RPMI8226 (cell line): ENCODE measurements around the gene USP47.
"Not testable (repeated sequence)": the region's sequence is repeated elsewhere in the genome, so short reads cannot be mapped to it uniquely, and the experiment has no call there.

Experiments used
- DNase-seq: peaks from one replicate; pipeline ENCODE4 v3.0.0-alpha.2; 2015

The USP47 gene

DNA sequence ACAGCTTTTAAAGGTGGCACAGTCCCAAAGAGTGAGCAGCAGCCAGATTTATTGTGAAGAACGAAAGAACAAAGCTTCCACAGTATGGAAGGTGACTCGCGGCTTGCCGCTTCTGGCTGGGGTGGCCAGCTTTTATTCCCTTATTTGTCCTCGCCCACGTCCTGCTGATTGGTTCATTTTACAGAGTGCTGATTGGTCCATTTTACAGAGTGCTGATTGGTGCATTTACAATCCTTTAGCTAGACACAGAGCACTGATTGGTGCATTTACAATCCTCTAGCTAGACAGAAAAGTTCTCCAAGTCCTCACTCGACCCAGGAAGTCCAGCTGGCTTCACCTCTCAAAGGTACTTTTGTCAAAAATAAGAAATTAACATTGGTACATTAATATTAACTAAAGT is 10.4 kb upstream of the USP47 start:
- DNase-seq: not testable (repeated sequence)

DNA sequence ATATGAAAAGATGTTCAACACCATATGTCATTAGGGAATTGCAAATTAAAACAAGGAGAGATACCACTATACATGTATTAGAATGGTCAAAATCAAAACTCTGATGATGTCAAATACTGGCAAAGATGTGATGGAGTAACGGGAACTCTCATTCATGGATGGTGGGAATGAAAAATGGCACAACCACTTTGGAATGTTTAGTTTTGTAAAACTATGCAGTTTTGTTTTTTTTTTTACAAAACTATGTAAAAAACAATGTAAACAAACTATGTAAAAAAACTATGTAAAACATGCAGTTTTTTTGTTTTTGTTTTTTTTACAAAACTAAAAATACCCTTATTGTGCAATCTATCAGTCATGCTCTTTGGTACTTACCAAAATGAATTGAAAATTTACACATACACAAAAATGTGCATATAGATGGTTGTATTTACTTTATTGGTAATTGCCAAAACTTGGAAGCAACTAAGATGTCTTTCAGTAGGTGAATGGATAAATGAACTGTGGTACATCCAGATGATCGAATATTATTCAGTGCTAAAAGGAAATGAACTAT is 5.0 kb upstream of the USP47 start:
- no peak for DNase-seq

DNA sequence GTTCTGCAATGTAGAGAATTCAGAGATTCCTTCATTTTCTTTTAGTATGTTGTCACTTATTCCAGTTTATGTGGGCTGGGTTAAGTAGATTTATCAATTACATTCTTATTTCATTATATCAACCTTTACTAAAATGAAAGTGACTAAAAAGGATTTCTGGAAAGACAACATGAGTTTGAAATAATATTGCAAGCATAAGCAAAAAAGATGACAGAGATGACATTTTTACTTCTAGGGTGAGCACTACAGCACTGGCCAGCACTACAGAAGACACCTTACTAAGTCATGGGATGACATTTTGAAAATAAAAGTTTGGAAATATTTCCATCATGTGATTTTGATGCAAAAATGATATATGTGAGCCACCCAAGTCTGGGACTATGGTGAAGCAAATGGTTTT is 2.1 kb upstream of the USP47 start:
- DNase-seq: no peak

DNA sequence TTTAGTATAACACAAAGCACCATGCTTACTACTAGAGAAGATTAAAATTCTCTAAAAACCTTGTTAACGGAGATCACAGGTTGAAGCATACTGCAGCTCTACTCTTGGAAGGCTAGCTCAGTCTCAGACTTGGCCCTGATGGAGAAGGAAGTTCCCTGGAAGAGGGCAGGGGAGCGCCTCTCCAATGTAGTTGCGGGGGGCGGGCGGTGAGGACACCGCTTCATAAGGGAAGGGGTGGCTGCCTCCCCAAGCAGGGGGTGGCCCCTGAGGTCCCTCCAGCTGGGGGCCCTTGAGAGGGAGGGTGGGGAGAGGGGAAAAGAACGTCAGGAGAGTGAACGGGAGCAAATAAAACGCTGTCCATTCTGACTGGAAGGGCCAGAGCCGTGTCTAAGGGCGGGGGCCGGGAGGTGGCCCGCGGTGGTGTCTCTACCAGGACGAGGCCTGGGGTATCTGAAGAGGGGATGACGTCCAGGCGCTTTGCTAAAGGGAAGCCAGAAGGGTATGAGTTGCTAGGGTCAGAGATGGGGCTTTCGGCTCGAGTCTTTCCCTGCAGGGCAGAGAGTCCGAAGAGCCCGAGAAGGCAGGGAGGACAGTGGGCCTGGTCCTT is 553 bp upstream of the USP47 start:
- DNase-seq: no peak

DNA sequence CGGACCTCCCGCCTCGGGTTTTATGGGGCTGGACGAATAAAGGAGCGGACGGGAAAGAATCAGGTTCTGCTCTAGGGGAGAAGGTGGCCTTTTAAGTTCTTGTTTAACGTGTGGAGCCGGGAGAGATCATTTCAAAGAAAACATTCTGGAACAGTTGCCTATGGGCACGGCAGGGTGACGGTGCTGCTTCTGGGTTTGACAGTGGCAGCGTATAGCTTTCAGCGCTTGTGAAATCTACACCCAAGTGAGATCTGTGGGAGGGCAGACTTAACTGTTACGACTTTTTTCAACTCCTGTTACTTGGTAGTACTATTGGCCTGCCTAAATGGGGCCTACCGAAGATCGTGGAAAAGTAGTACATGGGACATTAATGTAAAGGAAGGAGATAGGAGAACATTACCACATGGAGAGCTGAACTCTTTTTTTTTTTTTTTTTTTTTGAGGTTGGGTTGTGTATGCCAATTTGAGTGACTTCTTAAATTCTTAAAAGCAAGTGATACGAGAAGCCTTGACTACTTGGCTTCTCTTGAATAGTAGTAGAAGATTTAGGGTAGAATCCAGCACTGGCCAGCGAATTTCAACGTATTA is 743 bp downstream of the USP47 start:
- DNase-seq: peak; percentile 70

DNA sequence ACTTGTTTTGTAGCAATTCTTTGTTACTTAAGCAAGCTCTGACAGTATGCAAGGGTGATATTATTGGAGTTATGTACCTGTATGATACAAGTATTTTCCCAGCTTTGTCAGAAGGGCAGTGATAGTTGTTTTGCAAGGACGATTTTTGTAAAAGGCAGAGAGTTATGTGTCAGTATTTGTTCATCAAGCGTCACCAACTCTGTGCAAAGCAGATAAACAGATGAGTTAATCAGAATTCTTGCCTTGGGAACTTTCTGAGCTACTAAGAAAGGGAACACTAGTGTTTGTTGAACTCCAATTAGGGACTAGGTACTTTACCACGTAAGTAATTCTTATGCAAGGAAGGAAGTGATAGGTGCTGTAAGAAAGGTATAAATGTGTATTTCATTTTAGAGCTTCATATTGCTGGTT is 1.4 kb downstream of the USP47 start:
- DNase-seq: peak; percentile 10

DNA sequence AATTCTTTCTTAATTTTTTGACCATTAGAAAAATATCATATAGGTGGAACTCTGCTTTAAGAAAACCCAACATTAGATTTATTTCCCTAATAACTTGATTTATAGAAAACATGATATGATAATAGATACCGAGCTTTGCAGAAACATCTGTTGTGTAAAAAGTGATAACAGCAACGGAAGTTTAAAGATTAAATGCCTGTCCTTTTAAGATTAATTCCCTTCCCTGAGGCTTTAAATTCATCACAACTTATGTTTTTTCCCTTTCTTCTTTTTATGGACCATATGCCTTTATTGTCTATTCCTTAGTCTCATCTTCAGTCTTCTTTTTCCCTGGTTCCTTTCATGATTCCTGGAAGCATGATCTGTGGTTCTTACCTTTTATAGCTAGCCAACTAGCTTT is 1.9 kb downstream of the USP47 start:
- no peak for DNase-seq

- DNase-seq: no peak
Observed at GRCh38 chr11:11844272-11844671, 2.5 kb downstream of the USP47 start.

- DNase-seq: no peak
Observed at GRCh38 chr11:11845071-11845470, 3.3 kb downstream of the USP47 start.

GRCh38 chr11:11845551-11845950 is 3.8 kb downstream of the USP47 start:
- DNase-seq: no peak

GRCh38 chr11:11847082-11847481 is 5.3 kb downstream of the USP47 start:
- no peak for DNase-seq

DNA sequence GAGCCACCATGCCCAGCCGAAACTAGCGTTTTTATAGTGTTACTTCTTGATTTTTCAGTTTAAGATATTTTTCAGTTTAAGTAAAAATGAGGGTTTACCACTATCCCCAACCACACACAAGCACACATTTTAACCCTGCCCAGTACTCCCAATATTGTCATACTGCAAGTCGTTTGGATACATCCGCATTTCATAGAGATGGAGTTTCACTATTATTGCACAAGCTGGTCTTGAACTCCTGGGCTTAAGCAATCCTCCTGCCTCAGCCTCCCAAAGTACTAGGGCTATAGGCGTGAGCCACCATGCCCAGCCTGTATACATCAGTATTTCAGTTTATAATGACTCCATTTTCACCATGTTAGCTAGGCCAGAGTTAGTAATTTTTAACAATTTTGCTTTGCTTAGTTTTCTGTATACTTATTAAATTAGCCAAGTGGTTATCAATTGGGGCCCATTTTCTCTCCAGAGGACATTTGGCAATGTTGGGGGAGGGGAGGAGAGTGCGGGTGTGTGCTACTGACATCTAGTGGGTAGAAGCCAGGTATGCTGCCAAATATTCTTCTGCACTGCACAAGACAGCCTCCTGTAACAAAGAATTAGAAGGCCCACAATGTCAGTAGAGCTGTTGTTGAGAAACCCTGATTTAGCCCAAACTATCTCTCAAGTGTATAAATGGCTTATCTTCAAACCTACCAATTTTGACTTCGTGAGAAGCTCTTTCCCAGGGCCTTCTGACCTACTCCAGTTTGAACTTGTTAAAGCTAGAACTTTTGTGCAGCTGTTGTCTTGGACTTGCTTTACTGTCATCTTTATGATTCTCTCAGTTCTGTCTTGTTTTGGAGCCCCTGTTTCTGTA is 7.3 kb downstream of the USP47 start:
- peak; percentile 67 for DNase-seq

GRCh38 chr11:11850668-11851067 is 8.9 kb downstream of the USP47 start:
- no peak for DNase-seq

DNA sequence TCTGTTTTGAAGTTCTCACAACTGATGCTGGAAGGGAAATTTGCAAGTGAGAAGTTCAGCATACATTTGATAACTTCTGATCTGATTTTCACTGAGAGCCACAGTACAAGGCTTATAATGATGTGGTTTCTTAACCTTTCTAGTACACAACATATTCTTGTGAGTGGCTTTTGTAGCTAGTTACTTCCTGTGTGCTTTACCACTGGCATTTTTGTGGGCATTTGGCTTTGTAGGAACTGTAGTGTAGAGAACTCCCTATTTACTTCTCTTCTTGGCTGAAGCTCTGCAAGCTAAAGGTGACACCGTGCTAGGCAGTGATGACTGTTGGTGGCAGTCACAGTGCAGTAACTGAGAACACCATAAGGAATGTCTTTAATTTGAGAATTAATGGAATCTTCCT is 14.9 kb downstream of the USP47 start:
- DNase-seq: peak; percentile 22

- no peak for DNase-seq
Observed at GRCh38 chr11:11857769-11858168, 16.0 kb downstream of the USP47 start.

DNA sequence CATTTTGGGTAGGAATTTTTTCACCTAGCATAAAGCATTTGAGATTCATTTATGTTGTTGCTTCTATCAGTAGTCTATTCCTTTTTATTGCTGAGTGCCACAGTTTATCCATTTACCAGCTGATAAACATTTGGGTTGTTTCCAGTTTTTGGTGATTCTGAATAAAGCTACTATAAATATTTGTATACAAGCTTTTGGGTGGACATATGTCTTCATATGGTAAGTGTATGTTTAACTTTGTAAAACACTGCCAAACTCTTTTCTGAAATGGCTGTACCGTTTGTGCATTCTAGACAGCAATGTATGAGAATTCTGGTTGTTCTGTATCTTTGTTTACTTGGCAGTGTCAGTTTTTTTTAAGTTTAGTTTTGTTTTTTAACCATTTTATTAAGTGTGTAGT is 16.9 kb downstream of the USP47 start:
- no peak for DNase-seq

DNA sequence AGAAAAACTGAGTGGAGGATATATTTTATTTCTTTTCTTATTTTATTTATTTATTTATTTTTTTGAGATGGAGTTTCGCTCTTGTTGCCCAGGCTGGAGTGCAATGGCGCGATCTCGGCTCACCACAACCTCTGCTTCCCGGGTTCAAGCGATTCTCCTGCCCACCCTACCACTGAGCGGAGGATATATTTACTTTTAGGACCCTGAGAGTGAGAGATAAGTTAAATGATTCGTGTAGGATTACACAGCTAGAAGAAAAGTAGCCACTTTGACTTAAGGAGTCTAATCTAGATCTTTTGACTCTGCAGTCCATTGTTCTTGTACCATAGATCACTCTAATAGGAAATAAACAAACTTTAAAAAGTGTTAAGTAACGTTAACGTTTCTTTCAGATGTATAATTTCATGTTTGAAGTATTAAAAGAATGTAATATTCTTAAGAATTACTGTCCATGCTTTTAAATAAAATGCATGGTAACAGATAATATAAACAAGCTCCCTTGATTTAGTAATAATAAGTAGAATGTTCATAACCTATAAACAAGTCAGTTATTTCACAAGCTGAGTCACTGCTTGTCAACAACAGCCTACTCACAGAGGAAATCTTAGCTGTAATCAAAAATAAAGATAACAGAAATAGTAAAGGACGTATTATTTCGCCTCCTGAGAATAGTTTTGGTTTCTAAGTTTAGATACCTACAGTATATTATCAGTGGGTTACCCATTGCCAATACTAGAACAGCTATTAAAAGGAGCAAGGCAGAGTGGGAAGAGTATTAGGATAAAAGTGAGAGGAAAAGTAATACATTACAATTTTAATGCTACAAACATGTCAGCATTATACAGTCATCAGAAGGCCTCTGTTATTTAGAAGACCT is 18.6 kb downstream of the USP47 start:
- no peak for DNase-seq

- DNase-seq: no peak
Observed at GRCh38 chr11:11862999-11863398, 21.2 kb downstream of the USP47 start.

- DNase-seq: no peak
Observed at GRCh38 chr11:11864332-11864731, 22.6 kb downstream of the USP47 start.

GRCh38 chr11:11864803-11865202 is 23.0 kb downstream of the USP47 start:
- DNase-seq: no peak

- DNase-seq: no peak
Observed at GRCh38 chr11:11865449-11865848, 23.7 kb downstream of the USP47 start.

DNA sequence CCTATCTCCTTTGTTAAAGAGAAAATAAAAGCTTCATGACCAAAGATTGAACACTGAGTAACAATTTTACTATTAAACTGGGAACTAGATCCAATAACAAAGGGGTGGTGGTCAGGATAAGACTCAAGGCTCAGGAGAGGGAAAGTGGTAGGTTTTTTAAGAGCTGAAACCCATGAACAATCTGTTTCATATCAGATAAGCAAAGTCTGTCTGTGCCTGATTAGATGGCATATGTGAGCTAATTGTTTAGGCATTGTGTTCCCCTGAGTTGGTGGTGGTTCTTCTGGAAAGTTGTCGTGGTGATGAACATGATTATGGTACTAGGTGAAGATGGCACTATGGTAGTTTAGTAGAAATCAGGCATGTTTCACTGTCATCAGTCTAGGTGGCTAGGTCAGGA is 24.4 kb downstream of the USP47 start:
- no peak for DNase-seq

DNA sequence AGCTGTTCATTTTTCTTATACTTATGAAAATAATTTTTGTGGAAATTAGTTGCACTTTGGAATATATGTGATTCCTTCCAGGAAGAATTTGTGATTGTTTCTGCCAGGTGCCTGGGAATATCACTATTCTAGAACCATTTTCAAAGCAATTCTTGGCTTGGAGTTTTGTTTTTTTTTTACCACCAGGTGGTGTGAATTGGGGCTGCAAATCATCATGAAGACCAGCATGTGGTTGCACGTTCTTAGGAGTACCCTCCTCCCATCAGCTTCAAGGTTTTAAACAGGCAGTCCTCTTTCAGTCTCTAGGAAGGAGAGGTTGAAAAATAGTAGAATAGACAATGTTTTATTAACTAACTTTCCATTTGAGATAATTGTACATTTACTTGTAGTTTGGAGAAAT is 25.9 kb downstream of the USP47 start:
- DNase-seq: no peak
